GM23248 (cell line): ENCODE results near the gene CHMP6. TPM values are rescaled to one million over a fixed set of nuclear protein-coding genes. Genes with fewer than 3 reads are reported as not detected.

Experiments
- DNase-seq: peaks from one replicate; pipeline ENCODE4 v3.0.0-alpha.2; 2015
- H2AFZ ChIP-seq: fragments of 200-600 bp; sonication (generic); 2 replicates; pipeline ENCODE4 v1.6.1; 2016; ENCODE audit warnings: antibody characterized with exemption
- H3F3A ChIP-seq: fragments of 200-600 bp; sonication (generic); 2 replicates; pipeline ENCODE4 v1.6.1; 2016; ENCODE audit warnings: mild to moderate bottlenecking, antibody characterized with exemption, mixed run types; ENCODE audit not compliant: insufficient read depth
- H3K27ac ChIP-seq: fragments of 200-600 bp; sonication (generic); 2 replicates; pipeline ENCODE4 v1.5.1; 2016; ENCODE audit warnings: mild to moderate bottlenecking
- H3K27me3 ChIP-seq: fragments of 200-600 bp; sonication (generic); replicated peaks from 2 replicates; pipeline ENCODE4 v1.6.1; 2016; ENCODE audit warnings: mild to moderate bottlenecking; ENCODE audit not compliant: insufficient read depth
- H3K36me3 ChIP-seq: fragments of 200-600 bp; sonication (generic); 2 replicates; pipeline ENCODE4 v1.6.1; 2016; ENCODE audit warnings: low read depth, mild to moderate bottlenecking
- H3K4me1 ChIP-seq: fragments of 200-600 bp; sonication (generic); 2 replicates; pipeline ENCODE4 v1.6.1; 2016; ENCODE audit warnings: mild to moderate bottlenecking; ENCODE audit not compliant: insufficient read depth
- H3K4me2 ChIP-seq: fragments of 200-600 bp; sonication (generic); one replicate; pipeline ENCODE4 v1.6.1; 2016; ENCODE audit warnings: mild to moderate bottlenecking; ENCODE audit not compliant: unreplicated experiment
- H3K4me3 ChIP-seq: fragments of 200-600 bp; sonication (generic); 2 replicates; pipeline ENCODE4 v1.5.1; 2016; ENCODE audit warnings: mild to moderate bottlenecking
- H3K79me2 ChIP-seq: fragments of 200-600 bp; sonication (generic); 2 replicates; pipeline ENCODE4 v1.6.1; 2016; ENCODE audit warnings: mild to moderate bottlenecking; ENCODE audit not compliant: insufficient read depth
- H3K9ac ChIP-seq: fragments of 200-600 bp; sonication (generic); 2 replicates; pipeline ENCODE4 v1.6.1; 2016; ENCODE audit warnings: mild to moderate bottlenecking
- H3K9me2 ChIP-seq: fragments of 200-600 bp; sonication (generic); 2 replicates; pipeline ENCODE4 v1.6.1; 2016; ENCODE audit warnings: mixed run types, mild to moderate bottlenecking, moderate library complexity; ENCODE audit not compliant: insufficient read depth
- H3K9me3 ChIP-seq: fragments of 200-600 bp; sonication (generic); one replicate; pipeline ENCODE4 v1.6.1; 2017; ENCODE audit warnings: low read depth
- H4K20me1 ChIP-seq: fragments of 200-600 bp; sonication (generic); 2 replicates; pipeline ENCODE4 v1.6.0; 2016; ENCODE audit not compliant: insufficient read depth
- EZH2 ChIP-seq: fragments of 200-600 bp; sonication (generic); IDR thresholded peaks from 2 replicates; pipeline ENCODE4 v1.6.1; 2018; ENCODE audit warnings: antibody characterized with exemption, mild to moderate bottlenecking; ENCODE audit not compliant: insufficient read depth, poor library complexity, severe bottlenecking
- EZH2phosphoT487 ChIP-seq: fragments of 200-600 bp; sonication (generic); IDR thresholded peaks from 2 replicates; pipeline ENCODE4 v1.6.1; 2018; ENCODE audit warnings: antibody characterized with exemption, moderate library complexity, mild to moderate bottlenecking, low read depth; ENCODE audit not compliant: insufficient read depth
- WGBS, 2 experiments: methylation state at CpG; one replicate each; pipeline ENCODE4 v1.1.6; 2015 to 2017; ENCODE audit warnings: low lambda C conversion rate in 2 of 2, low coverage in 1 of 2; ENCODE audit errors: missing lambda C conversion rate in 2 of 2; 5-methylcytosine and 5-hydroxymethylcytosine counted together
- in situ Hi-C: fragments of 300-500 bp; cut with MboI; formaldehyde crosslinking; loops from 2 replicates; pipeline ENCODE4 v1.15.0; 2020
- polyA plus RNA-seq: library from polyadenylated mRNA; unstranded; fragments of >200 nt; fragmentation: Nextera tagmentation; extraction: Ambion mirVana; gene quantifications from 2 replicates; pipeline ENCODE4 v1.2.1, GENCODE V29; 2016
- total RNA-seq: library from RNA; depleted of rRNA; stranded (reverse); fragments of >200 nt; shearing (Covaris generic); gene quantifications from 2 replicates; pipeline ENCODE4 v1.2.3, GENCODE V29; 2014

The CHMP6 gene
- total and polyA plus RNA-seq, 2 experiments from 2014 or later = 14.1 to 34.0 TPM

DNA sequence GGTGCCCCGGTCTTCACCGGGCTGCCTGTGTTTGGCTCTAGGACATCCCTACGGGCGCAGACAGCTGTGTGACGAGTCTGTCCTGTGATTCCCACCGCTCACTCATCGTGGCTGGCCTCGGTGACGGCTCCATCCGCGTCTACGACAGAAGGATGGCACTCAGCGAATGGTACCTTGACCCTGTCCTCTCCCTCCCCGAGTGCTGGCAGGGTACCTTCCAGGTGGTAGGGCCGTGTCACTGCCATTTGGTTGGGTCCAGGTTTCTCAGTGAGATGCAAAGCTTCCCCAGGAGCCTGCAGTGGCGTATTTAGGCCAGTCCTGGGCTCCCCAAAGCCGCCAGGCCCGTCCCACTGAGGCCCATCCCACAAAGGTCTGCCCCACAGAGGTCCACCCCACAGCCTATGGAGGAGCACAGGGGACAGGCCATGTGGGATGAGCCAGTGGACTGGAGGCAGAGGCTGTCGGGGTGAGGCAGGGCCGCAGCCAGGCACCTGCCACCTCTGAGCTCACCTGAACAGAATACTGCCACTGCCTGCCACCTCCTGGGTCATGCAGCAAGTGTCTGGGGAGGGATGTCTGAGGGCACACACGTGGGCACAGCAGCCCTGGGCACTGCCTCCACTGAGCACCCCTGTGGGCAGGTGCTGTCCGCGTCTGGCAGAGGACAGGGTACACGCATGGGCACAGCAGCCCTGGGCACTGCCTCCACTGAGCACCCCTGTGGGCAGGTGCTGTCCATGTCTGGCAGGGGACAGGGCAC lies 31.4 kb upstream of the CHMP6 start:
- Histone ChIP-seq H3K9ac (no peak overlapping the region; the same call in 1 of the 2 replicates), H3K36me3 (no peaks in the 10 kb centered on the region), H3K9me3 (no peaks in the 10 kb centered on the region), H3K79me2 (no peaks in the 10 kb centered on the region), H3F3A (no peaks in the 10 kb centered on the region), H4K20me1 (no peaks in the 10 kb centered on the region), H3K27me3 (no peaks in the 10 kb centered on the region), H3K4me2 (no peak overlapping the region), H3K4me3 (no peak overlapping the region), H3K9me2 (no peaks in the 10 kb centered on the region), H3K4me1 (peaks cover 12% of the 10 kb centered on the region), H2AFZ (no peak overlapping the region), H3K27ac (no peak overlapping the region)
- in situ Hi-C loops = no loop called here
- WGBS, 2 experiments = 78 to 85% methylated on average over 17 to 23 of the region's 24 CpGs
- TF ChIP-seq EZH2phosphoT487 = no peak
- no peak for DNase-seq

DNA sequence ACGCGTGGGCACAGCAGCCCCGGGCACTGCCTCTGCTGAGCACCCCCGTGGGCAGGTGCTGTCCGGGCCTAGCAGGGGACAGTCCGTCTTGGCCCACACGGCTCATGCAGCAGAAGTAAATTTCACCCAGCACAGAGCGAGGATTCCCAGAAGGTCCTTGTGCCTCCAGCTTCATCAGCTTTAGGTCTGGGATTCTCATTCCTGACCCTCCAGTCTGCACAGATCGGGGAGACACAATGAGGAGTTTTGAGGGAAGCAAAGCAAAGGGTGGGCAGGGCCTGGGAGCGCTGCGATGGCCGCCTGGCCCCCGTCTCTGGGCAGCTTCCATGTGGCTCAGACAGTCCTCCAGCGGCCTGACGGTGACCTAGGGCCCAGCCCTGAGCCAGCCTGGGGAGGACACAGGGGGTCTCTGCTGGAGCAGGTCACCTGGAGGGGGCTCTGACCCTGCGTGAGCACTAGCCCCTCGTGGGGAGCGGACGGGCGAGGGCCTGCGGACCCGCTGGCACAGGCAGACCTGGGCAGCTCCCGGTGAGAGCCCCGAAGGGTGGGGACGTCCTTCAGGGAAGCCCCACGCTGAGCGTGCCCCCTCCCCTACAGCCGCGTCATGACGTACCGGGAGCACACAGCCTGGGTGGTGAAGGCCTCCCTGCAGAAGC lies 30.7 kb upstream of the CHMP6 start:
- no peak for TF ChIP-seq EZH2
- TF ChIP-seq EZH2phosphoT487 = no peak
- WGBS, 2 experiments = 96% methylated on average over 20 to 31 of the region's 31 CpGs
- no peaks in the 10 kb centered on the region for H4K20me1 ChIP-seq
- no peaks in the 10 kb centered on the region for H3K9me3 ChIP-seq
- no peak for DNase-seq
- H3K4me3 ChIP-seq = no peak overlapping the region
- no peak overlapping the region for H2AFZ ChIP-seq
- no peak overlapping the region for H3K9ac ChIP-seq
- no peaks in the 10 kb centered on the region for H3K79me2 ChIP-seq
- no peaks in the 10 kb centered on the region for H3K27me3 ChIP-seq
- H3K4me1 ChIP-seq = peaks cover 12% of the 10 kb centered on the region
- in situ Hi-C loops = no loop called here
- no peak overlapping the region for H3K4me2 ChIP-seq
- H3K27ac ChIP-seq = no peak overlapping the region
- H3K36me3 ChIP-seq = no peaks in the 10 kb centered on the region
- H3F3A ChIP-seq = no peaks in the 10 kb centered on the region
- H3K9me2 ChIP-seq = no peaks in the 10 kb centered on the region

DNA sequence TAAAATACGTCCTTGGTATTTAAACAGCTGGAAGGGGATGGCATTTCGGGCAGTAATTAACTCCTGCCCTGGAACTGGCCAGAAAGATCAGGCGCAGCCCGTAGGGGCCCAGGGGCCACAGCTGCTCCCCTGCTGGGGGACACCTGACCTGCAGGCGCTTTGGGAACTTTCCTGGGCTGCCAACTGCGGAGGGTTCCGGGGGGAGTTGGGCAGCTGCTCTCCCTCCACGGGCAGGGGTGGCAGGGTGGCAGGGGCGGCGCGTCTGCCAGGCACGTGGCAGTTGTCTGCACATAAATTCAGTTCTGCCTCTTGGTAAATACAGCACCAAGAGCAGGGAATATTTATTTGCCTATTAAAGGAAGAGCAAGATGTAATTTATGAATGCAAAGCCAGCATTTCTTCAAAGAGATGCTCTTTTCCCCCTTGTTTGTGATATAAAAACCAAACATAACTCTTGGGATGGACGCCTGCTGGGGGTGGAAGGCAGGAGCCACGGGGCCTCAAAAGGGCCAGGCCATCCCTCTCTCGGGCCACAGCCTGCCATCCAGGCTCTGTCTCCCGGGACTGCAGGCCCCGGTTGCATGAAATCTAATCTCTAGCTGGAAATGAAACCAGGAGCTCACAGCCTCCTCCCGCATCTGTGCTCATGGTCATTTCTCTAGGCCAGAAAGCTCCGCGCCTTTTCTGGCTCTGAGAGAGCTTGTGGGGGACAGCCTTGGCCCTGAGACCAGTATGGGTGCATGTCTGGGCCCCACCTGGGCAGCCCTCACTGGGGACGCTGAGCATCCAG lies 29.9 kb upstream of the CHMP6 start:
- Histone ChIP-seq H3K4me2 (no peak overlapping the region), H3K9me3 (no peaks in the 10 kb centered on the region), H3K4me1 (peaks cover 12% of the 10 kb centered on the region), H3K79me2 (no peaks in the 10 kb centered on the region), H3K27ac (no peak overlapping the region), H3K9ac (no peak overlapping the region), H2AFZ (no peak overlapping the region), H3K36me3 (no peaks in the 10 kb centered on the region), H3K9me2 (no peaks in the 10 kb centered on the region), H3K27me3 (no peaks in the 10 kb centered on the region), H3F3A (no peaks in the 10 kb centered on the region), H4K20me1 (no peaks in the 10 kb centered on the region), H3K4me3 (no peak overlapping the region)
- in situ Hi-C loops = no loop called here
- 84 to 85% methylated on average over 21 of the region's 21 CpGs for WGBS, 2 experiments
- no peak for DNase-seq
- TF ChIP-seq EZH2phosphoT487 = no peak
- TF ChIP-seq EZH2 = no peak

DNA sequence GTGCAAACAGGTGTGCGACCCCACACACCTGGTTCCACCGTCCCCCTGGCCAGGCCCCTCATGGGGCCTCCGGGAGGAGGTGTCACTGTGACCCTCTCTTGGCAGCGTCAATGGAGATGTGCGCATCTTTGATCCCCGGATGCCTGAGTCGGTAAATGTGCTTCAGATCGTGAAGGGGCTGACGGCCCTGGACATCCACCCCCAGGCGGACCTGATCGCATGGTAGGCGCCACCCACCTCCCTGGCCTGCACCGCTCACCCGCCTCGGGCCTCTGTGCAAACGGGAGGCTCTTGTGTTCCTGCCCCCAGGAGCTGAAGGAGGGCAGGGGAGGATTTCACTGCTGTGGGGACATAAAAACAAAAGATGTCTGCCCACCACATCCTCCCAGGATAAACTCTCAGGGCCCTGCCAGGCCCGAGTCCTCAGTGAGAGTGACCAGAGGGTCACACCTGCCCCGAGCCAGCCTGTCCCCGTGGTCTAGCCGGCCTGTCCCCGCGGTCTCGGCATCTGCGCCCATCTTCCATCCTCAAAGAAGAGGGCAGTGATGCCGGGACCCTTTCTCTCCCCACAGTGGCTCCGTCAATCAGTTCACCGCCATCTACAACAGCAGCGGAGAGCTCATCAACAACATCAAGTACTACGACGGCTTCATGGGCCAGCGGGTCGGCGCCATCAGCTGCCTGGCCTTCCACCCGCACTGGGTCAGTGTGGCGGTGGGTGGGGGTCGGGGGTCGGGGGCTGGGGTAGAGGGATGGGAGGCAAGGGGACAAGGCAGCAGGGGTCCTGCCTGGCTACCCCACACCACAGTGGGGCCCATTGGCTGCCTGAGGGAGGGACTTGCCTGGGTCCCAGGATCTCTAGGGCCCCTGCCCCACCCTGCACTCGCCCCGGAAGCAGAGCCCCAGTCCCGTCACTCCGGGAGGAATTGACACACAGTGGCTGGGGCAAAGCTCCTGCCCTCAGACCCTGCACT lies 29.0 kb upstream of the CHMP6 start:
- TF ChIP-seq EZH2 (no peak), EZH2phosphoT487 (no peak)
- Histone ChIP-seq H3K79me2 (no peaks in the 10 kb centered on the region), H3K27me3 (no peaks in the 10 kb centered on the region), H3K4me2 (no peak overlapping the region), H3K4me3 (no peak overlapping the region), H3K9me2 (no peaks in the 10 kb centered on the region), H4K20me1 (no peaks in the 10 kb centered on the region), H2AFZ (no peak overlapping the region), H3K27ac (no peak overlapping the region), H3K4me1 (peaks cover 12% of the 10 kb centered on the region), H3K9ac (no peak overlapping the region), H3K9me3 (no peaks in the 10 kb centered on the region), H3K36me3 (no peaks in the 10 kb centered on the region), H3F3A (no peaks in the 10 kb centered on the region)
- in situ Hi-C loops = no loop called here
- 96 to 97% methylated on average over 33 to 41 of the region's 41 CpGs for WGBS, 2 experiments
- DNase-seq = no peak
